Upper lobe of left lung (tissue), 4 donors: ENCODE results near the gene KDM2A.

Experiments used
- CTCF ChIP-seq, 6 experiments: fragments of 450-650 bp in 4 of 6; fragments of 200-600 bp in 2 of 6; sonication (generic) in 2 of 6; IDR thresholded peaks; one replicate each; pipeline ENCODE4 v1.5.1; 2016 to 2019; ENCODE audit warnings: antibody characterized with exemption in 6 of 6
- EP300 ChIP-seq, 4 donors: sonication (generic); formaldehyde crosslinking; IDR thresholded peaks; one replicate each; pipeline ENCODE4 v1.5.1; 2017; ENCODE audit warnings: antibody characterized with exemption in 4 of 4, control low read depth in 2 of 4
- POLR2A ChIP-seq, 4 donors: fragments of 450-650 bp; IDR thresholded peaks; one replicate each; pipeline ENCODE4 v1.5.1; 2016 to 2017; ENCODE audit warnings: antibody characterized with exemption in 4 of 4, mild to moderate bottlenecking in 2 of 4

- TF ChIP-seq CTCF (IDR thresholded peaks at IDR 0.05), result no peak
- no peak for TF ChIP-seq POLR2A (IDR thresholded peaks at IDR 0.05)
- no peak for TF ChIP-seq EP300 (IDR thresholded peaks at IDR 0.05)
These were observed 1.4 kb downstream of the KDM2A start for GRCh38 chr11:67120456-67120855.
